Heart left ventricle (tissue), 13 donors: ENCODE results near the gene PADI1.

ENCODE experiments used
- CTCF ChIP-seq, 12 donors: fragments of 200-600 bp; sonication (generic) in 4 of 12; IDR thresholded peaks; one replicate each; pipeline versions ENCODE4 v1.5.0 to v1.8.0; 2018 to 2022; ENCODE audit warnings: antibody characterized with exemption in 12 of 12, mild to moderate bottlenecking in 5 of 12
- POLR2A ChIP-seq, 2 donors: fragments of 450-650 bp; IDR thresholded peaks; one replicate each; pipeline ENCODE4 v1.6.1; 2017; ENCODE audit warnings: antibody characterized with exemption in 2 of 2, mild to moderate bottlenecking in 2 of 2, moderate library complexity in 2 of 2
- donor health status: ischemic (EF 13 %, LVEDD 7.1; RV severe dilation, severe dysfunction).
- donor health status: DM: no; HTN: yes; CAD: no.
- donor health status: DM: no; HTN: no; CAD: no.
- donor health status: ischemic (EF 25% LVEDD 6.9; RV normal size, moderate dysfunction).
- donor health status: ischemic (EF 25% LVEDD 5.7; RV mildly dilated, moderate dysfunction).
- donor health status: ischemic (EF 35%, LVEDD 5.7; RV mildly dilated, moderate dysfunction).
- donor health status: nonischemic (EF 11% LVEDD 7.7; RV severe dilation, severe dysfunction).
- donor health status: DM: yes; HTN: yes; CAD: no.
- donor health status: PGD.
- donor health status: ischemic (EF 29% LVEDD 5.4; RV normal size, mild dysfunction).
- donor health status: nonischemic (EF 23%, LVEDD 6.1; RV moderate dilation, normal function).

- TF ChIP-seq POLR2A (IDR thresholded peaks at IDR 0.05) (no peak), CTCF (IDR thresholded peaks at IDR 0.05) (no peak)
Measured at GRCh38 chr1:17200246-17200645, 4.7 kb upstream of the PADI1 start.
